Right cardiac atrium (tissue), 5 donors: ENCODE measurements around the gene COL11A1. TPM values are rescaled to one million over a fixed set of nuclear protein-coding genes. Genes with fewer than 3 reads are reported as not detected.

Source experiments
- ATAC-seq, 2 donors: fragments of 200-7000 bp; cut with Tn5 transposase; one replicate each; pipeline versions ENCODE4 v1.8.0 to v1.9.1; 2020; ENCODE audit warnings: moderate library complexity in 2 of 2, mild to moderate bottlenecking in 1 of 2
- DNase-seq, 3 donors: peaks; one replicate each; pipeline ENCODE4 v3.0.0-alpha.2; 2020
- H3K27ac ChIP-seq: one replicate; pipeline ENCODE4 v1.5.1; 2013; ENCODE audit warnings: mild to moderate bottlenecking, low read length, control low read depth, moderate library complexity
- H3K27me3 ChIP-seq: one replicate; pipeline ENCODE4 v1.6.1; 2013; ENCODE audit not compliant: control insufficient read depth, insufficient read depth
- H3K4me1 ChIP-seq: one replicate; pipeline ENCODE4 v1.6.1; 2013; ENCODE audit warnings: low read length; ENCODE audit not compliant: control insufficient read depth, insufficient read depth
- H3K4me3 ChIP-seq: one replicate; pipeline ENCODE4 v1.5.1; 2013; ENCODE audit warnings: low read length, control low read depth
- H3K9me3 ChIP-seq: one replicate; pipeline ENCODE4 v1.6.1; 2013; ENCODE audit warnings: low read length; ENCODE audit not compliant: control insufficient read depth
- WGBS: extraction: QIAGEN DNeasy Blood & Tissue Kit; methylation state at CpG from one replicate; pipeline ENCODE4 v1.1.7; 2013; 5-methylcytosine and 5-hydroxymethylcytosine counted together
- intact Hi-C, 4 donors: fragments of 100-400 bp; cut with DNase I; formaldehyde crosslinking; loops; one replicate each; pipeline versions ENCODE4 v1.11.0 to v1.14.0; 2022 to 2023
- polyA plus RNA-seq: library from polyadenylated mRNA; stranded (reverse); fragments of 200-250 nt; gene quantifications from one replicate; pipeline ENCODE4 v1.2.3, GENCODE V29; 2013
- total RNA-seq, 4 donors: library from RNA; stranded (reverse); fragmentation: NEBNext Ultra II Directional; extraction: Animal tissue kit (Norgen Biotek cat#: 25700); gene quantifications; one replicate each; pipeline ENCODE4 v1.2.1, GENCODE V29; 2021
- donor health status: healthy with polysubstance abuse.
- donor health status: DM: no; HTN: yes; CAD: no.
- donor health status: DM: no; HTN: no; CAD: no.
- donor health status: DM: no; HTN: yes; CAD: no; lungs with severe emphysema.
- donor health status: DM: yes; HTN: yes; CAD: no.

COL11A1 gene
- total and polyA plus RNA-seq, 5 donors = 0.05 TPM; not detected in 4

DNA sequence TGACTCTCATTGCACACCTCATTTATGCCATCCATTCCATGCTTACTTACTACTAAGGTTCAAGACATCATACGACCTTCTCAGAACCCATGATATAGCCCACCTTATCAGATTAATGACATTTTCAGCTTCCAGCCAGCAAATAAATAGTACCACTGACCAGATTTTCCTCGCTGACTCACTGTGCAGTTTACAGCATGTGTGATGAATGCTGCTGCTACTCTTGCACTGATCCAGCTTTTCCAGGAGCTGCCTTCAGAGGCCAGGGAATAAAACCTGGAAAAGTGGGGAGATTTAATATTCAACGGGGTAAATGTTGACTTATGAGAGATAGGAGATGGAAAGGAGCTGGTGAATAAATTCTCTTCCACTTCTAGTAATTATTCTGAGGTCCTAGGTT is 247.1 kb downstream of the COL11A1 start:
- H3K4me3 ChIP-seq = no peak overlapping the region
- H3K4me1 ChIP-seq = no peaks in the 10 kb centered on the region
- intact Hi-C loops = no loop called here
- no peaks in the 10 kb centered on the region for H3K9me3 ChIP-seq
- DNase-seq (no peak), ATAC-seq (no peak)
- 63% methylated on average over 3 of the region's 3 CpGs for WGBS
- H3K27ac ChIP-seq = no peak overlapping the region
- H3K27me3 ChIP-seq = no peaks in the 10 kb centered on the region

DNA sequence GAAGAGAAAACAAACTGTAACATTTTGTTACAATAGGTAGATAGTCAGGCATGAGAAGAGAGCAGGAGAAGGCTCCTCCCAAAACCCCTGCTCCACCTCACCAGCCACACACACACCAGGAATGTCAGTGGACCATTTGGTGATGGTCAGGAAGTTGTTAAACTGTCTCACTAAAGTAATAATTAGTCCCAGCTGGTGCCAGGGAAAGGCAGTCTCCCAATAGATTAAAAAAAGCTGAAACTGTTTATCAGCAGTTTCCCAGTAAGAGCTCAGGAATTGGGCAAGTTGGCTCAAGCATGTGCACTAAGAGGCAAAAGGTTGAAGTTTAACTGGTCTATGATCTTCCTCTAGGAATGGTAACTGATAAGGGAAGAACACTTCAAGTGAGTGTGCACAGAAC is 249.6 kb downstream of the COL11A1 start:
- Histone ChIP-seq H3K4me3 (no peak overlapping the region), H3K27ac (no peak overlapping the region), H3K27me3 (no peaks in the 10 kb centered on the region), H3K9me3 (no peaks in the 10 kb centered on the region), H3K4me1 (no peaks in the 10 kb centered on the region)
- intact Hi-C loops = no loop called here
- DNase-seq (no peak), ATAC-seq (no peak)

DNA sequence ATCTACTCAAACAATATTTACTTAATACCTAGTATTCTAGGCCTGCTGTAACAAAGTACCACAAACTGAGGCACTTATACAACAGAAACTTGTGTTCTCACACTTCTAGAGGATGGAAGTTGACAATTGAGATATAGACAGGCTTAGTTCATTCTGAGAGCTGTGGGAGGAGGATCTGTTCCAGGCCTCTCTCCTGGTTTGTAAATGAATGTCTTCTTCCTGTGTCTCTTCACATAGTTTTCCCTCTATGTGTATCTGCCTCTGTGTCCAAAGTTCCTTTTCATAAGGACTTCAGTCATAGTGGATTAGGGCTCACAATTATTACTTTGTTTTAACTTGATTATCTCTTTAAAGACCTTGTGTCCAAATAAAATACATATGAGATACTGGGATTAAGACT is 251.1 kb downstream of the COL11A1 start:
- Histone ChIP-seq H3K4me3 (no peak overlapping the region), H3K27me3 (no peaks in the 10 kb centered on the region), H3K27ac (no peak overlapping the region), H3K9me3 (no peaks in the 10 kb centered on the region), H3K4me1 (no peaks in the 10 kb centered on the region)
- intact Hi-C loops = no loop called here
- DNase-seq (no peak), ATAC-seq (no peak)

GRCh38 chr1:102853701-102854187 is 254.6 kb downstream of the COL11A1 start:
- 89% methylated on average over 50 of the region's 50 CpGs for WGBS
- intact Hi-C loops = no loop called here
- DNase-seq (peak in 2 of 3 donors; percentile 28 to 41), ATAC-seq (peak; percentile 25 to 38)
- H3K27me3 ChIP-seq = no peaks in the 10 kb centered on the region
- no peaks in the 10 kb centered on the region for H3K9me3 ChIP-seq
- no peaks in the 10 kb centered on the region for H3K4me1 ChIP-seq
- no peak overlapping the region for H3K27ac ChIP-seq
- no peak overlapping the region for H3K4me3 ChIP-seq

DNA sequence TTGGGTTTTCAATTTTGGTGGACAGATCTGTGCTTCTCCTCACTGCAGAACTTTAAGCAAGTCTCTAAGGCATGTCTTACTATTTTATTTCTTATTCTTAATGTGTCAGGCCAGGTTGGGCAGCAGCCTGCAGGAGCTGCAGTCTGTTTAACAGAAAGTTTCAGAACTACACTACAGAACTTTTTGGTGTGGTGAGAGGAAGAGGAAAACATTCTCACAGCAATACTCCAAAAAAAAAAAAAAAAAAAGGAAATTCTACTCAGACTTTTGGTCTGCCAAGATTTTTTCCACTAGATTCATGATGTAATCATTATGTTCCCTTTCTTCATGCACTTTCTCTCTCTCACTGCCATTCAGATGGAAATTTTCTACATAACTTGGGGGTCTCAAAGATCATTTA is 255.2 kb downstream of the COL11A1 start:
- no peak for ATAC-seq
- H3K27me3 ChIP-seq = no peaks in the 10 kb centered on the region
- intact Hi-C loops = no loop called here

DNA sequence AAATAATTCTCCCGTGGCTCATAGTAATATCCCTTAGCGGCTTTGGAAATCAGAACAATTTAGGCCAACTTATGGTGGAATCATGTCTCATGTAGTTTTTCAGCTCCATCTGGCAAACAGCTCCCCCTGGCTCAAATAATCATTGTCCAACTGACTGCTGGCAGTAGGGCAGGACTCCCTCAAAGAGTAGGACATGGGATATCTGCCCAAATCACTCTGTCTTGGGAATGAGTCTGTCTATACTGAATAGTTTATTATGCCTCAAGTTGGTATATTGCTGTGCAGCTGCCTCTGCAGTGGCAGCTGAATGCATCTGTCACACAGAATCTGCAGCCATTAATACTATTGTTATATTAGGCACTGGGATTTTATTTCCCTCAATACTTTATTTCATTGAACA is 255.7 kb downstream of the COL11A1 start:
- H3K27ac ChIP-seq = no peak overlapping the region
- no peaks in the 10 kb centered on the region for H3K4me1 ChIP-seq
- intact Hi-C loops = no loop called here
- 47% methylated on average over 2 of the region's 2 CpGs for WGBS
- DNase-seq (peak in 1 of 3 donors; percentile 17), ATAC-seq (no peak)
- no peaks in the 10 kb centered on the region for H3K27me3 ChIP-seq
- H3K4me3 ChIP-seq = no peak overlapping the region
- H3K9me3 ChIP-seq = no peaks in the 10 kb centered on the region

More for the DNA sequence above, 255.2 kb downstream of the COL11A1 start:
- Histone ChIP-seq H3K9me3 (no peaks in the 10 kb centered on the region), H3K27ac (no peak overlapping the region), H3K4me1 (no peaks in the 10 kb centered on the region), H3K4me3 (no peak overlapping the region)
- no peak for DNase-seq

DNA sequence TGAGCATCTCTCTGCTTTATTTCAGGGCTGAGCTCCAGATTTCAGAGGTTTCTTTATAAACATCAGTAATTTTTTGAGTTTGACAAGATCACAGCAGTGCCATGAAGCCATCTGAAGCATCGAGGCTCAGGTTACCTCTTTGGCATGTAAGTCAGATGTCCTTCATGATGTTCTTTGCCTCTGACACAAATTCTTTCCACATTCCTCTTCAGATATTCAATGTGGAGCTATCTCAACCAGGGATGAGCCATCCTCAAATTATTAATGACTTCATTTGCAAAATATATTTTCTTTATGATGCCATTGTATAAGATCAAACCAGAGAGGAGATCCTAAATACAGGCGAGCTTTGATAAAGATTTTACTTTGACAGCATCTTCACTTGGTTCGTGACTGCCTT is 256.7 kb downstream of the COL11A1 start:
- WGBS = 85% methylated on average over 3 of the region's 3 CpGs

GRCh38 chr1:102842606-102843005 is 265.7 kb downstream of the COL11A1 start:
- H3K4me1 ChIP-seq = no peaks in the 10 kb centered on the region
- H3K27me3 ChIP-seq = no peaks in the 10 kb centered on the region
- DNase-seq = no peak
- H3K27ac ChIP-seq = no peak overlapping the region
- peaks cover 3% of the 10 kb centered on the region for H3K9me3 ChIP-seq
- ATAC-seq = no peak
- intact Hi-C loops = no loop called here
- H3K4me3 ChIP-seq = no peak overlapping the region
- WGBS = 44% methylated on average over 3 of the region's 3 CpGs

More for the DNA sequence above, 256.7 kb downstream of the COL11A1 start:
- Histone ChIP-seq H3K9me3 (no peaks in the 10 kb centered on the region), H3K27ac (no peak overlapping the region), H3K4me3 (no peak overlapping the region), H3K4me1 (no peaks in the 10 kb centered on the region), H3K27me3 (no peaks in the 10 kb centered on the region)
- no peak for ATAC-seq
- no peak for DNase-seq
- intact Hi-C loops = no loop called here

GRCh38 chr1:102840741-102841140 is 267.6 kb downstream of the COL11A1 start:
- ATAC-seq (no peak), DNase-seq (no peak)
- WGBS = 63% methylated on average over 5 of the region's 5 CpGs
- Histone ChIP-seq H3K27ac (no peak overlapping the region), H3K4me1 (no peaks in the 10 kb centered on the region), H3K9me3 (peaks cover 3% of the 10 kb centered on the region), H3K27me3 (no peaks in the 10 kb centered on the region), H3K4me3 (no peak overlapping the region)
- intact Hi-C loops = no loop called here

DNA sequence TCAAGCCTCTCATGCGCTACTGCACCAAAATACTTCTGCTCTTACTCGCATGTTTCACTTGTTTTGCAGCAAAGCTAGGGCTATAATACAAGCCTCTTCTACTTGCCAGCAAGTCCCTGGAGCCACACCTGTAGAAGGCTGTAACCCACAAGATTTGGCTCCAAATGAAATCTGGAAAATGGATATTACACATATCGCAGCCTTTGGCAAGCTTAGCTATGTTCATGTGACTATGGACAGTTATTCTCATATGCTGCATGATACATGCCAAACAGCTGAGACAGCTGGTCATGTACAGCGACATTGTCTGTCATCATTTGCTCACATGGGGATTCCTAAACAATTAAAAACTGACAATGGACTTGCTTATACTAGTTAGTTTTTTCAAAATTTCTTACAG is 270.3 kb downstream of the COL11A1 start:
- H3K4me1 ChIP-seq = no peaks in the 10 kb centered on the region
- H3K9me3 ChIP-seq = peaks cover 5% of the 10 kb centered on the region
- no peak for DNase-seq
- no peak overlapping the region for H3K27ac ChIP-seq
- intact Hi-C loops = no loop called here
- H3K4me3 ChIP-seq = no peak overlapping the region
- ATAC-seq = no peak
- H3K27me3 ChIP-seq = no peaks in the 10 kb centered on the region
- WGBS = 74% methylated on average over 4 of the region's 4 CpGs

DNA sequence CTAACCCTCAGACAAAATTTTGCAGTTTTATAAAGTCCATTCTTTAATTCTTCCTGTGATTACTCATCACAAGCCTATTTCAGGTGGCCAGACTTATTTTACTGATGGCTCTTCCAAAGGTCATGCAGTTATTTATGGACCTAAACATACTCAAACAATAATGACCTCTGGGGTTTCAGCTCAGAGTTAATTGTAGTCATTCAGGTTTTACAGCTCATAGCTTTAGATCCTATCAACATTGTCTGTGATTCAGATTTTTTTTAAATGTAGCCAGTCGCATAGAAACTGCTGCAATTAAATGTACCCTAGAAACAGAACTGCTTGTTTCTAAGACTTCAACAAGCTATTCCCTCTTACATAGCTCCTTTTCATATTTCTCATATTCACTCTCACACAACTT is 270.8 kb downstream of the COL11A1 start:
- intact Hi-C loops = no loop called here
- WGBS = 85% methylated on average over 1 of the region's 1 CpG
- no peak for ATAC-seq
- H3K4me1 ChIP-seq = no peaks in the 10 kb centered on the region
- no peak overlapping the region for H3K4me3 ChIP-seq
- H3K27ac ChIP-seq = no peak overlapping the region
- H3K27me3 ChIP-seq = no peaks in the 10 kb centered on the region
- H3K9me3 ChIP-seq = peaks cover 2% of the 10 kb centered on the region
- no peak for DNase-seq

DNA sequence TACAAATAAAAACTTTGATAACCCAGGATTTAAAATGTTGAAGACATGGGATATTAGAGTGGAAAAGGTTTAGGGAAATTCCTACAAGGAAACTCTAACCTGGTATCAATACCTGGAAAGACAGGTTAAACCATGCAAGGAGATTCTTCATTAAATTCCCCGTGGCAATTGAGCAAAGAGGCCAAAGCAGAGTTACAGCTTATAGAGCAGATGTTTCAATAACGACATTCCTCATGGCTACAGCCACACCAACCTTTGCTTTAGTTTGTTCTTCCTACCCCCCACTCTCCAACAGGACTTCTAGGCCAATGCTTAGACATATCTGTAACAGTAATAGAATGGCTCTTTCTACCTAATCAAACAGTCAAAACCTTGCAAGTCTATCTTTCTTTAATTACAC is 271.3 kb downstream of the COL11A1 start:
- intact Hi-C loops = no loop called here
- no peaks in the 10 kb centered on the region for H3K27me3 ChIP-seq
- H3K9me3 ChIP-seq = peaks cover 2% of the 10 kb centered on the region
- DNase-seq = no peak
- no peaks in the 10 kb centered on the region for H3K4me1 ChIP-seq
- no peak overlapping the region for H3K27ac ChIP-seq
- H3K4me3 ChIP-seq = no peak overlapping the region
- 74% methylated on average over 2 of the region's 2 CpGs for WGBS
- ATAC-seq = no peak
